Measurements from ENCODE around the gene CEP85L.

DNA sequence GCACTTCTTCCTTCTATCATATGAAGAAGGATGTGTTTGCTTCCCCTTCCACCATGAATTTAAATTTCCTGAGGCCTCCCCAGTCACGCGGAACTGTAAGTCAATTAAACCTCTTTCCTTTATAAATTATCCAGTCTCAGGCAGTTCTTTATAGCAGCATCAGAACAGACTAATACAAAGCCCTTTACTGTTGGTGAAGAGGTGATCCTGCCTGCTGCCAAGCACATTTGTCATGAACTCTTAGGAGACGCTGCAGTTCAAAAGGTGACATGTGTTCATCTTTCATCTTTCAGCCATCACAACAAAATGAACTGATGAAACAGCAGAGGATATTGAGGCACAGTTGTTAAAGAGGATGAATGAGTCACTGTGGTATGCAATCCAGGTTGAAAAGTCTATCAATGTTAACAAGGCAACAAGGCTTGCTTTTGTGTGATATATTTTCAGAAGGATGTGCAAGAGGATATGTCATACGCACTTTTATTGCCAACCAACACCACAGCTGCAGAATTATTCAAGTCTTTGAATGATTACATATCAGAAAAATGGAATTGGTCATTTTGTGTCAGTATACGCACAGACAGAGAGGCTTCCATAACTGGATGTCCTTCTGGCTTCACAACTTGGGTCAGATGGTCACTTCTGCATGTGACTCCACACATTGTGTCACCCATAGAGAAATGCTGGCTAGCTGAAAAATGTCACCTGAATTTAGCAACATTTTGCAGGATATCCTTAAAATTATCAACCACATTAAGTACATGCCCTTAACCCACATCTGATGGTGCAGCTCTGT lies 155.7 kb downstream of the CEP85L start:
- TF ChIP-seq, protein P1, sequence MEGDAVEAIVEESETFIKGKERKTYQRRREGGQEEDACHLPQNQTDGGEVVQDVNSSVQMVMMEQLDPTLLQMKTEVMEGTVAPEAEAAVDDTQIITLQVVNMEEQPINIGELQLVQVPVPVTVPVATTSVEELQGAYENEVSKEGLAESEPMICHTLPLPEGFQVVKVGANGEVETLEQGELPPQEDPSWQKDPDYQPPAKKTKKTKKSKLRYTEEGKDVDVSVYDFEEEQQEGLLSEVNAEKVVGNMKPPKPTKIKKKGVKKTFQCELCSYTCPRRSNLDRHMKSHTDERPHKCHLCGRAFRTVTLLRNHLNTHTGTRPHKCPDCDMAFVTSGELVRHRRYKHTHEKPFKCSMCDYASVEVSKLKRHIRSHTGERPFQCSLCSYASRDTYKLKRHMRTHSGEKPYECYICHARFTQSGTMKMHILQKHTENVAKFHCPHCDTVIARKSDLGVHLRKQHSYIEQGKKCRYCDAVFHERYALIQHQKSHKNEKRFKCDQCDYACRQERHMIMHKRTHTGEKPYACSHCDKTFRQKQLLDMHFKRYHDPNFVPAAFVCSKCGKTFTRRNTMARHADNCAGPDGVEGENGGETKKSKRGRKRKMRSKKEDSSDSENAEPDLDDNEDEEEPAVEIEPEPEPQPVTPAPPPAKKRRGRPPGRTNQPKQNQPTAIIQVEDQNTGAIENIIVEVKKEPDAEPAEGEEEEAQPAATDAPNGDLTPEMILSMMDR (IDR thresholded peaks at IDR 0.05): no peak
- no peak for TF ChIP-seq EP300 (IDR thresholded peaks at IDR 0.05; ENCODE audit: borderline replicate concordance in 1 of 2, low read depth in 1 of 2, low read length in 1 of 2)
- no peak for TF ChIP-seq TAF1 (IDR thresholded peaks at IDR 0.05; ENCODE audit: borderline replicate concordance, low read depth, low read length)
- TF ChIP-seq TEAD4 (IDR thresholded peaks at IDR 0.05; ENCODE audit: borderline replicate concordance, insufficient read depth): no peak
- TF ChIP-seq, protein P2, sequence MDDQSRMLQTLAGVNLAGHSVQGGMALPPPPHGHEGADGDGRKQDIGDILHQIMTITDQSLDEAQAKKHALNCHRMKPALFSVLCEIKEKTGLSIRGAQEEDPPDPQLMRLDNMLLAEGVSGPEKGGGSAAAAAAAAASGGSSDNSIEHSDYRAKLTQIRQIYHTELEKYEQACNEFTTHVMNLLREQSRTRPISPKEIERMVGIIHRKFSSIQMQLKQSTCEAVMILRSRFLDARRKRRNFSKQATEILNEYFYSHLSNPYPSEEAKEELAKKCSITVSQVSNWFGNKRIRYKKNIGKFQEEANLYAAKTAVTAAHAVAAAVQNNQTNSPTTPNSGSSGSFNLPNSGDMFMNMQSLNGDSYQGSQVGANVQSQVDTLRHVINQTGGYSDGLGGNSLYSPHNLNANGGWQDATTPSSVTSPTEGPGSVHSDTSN (IDR thresholded peaks at IDR 0.05): no peak

Measured in SK-N-SH (cell line).